HG03064 (cell line): ENCODE data around the gene NMBR.
"Not testable (repeated sequence)": the region's sequence is repeated elsewhere in the genome, so short reads cannot be mapped to it uniquely, and the experiment has no call there.

Experiments used
- ATAC-seq: cut with Tn5 transposase; IDR thresholded peaks from one replicate; pipeline ENCODE4 v1.9.1; 2021; ENCODE audit warnings: low read depth; ENCODE audit not compliant: unreplicated experiment

NMBR gene

GRCh38 chr6:142071981-142072380 is 74.9 kb downstream of the NMBR start:
- no peak for ATAC-seq

- ATAC-seq = no peak
These were observed 78.5 kb downstream of the NMBR start for GRCh38 chr6:142068416-142068815.

GRCh38 chr6:142062861-142063260 is 84.1 kb downstream of the NMBR start:
- ATAC-seq = not testable (repeated sequence)

- no peak for ATAC-seq
These were observed 88.2 kb downstream of the NMBR start for GRCh38 chr6:142058551-142059290.

GRCh38 chr6:142055219-142055618 is 91.7 kb downstream of the NMBR start:
- peak; percentile 74 for ATAC-seq

GRCh38 chr6:142051404-142051803 is 95.5 kb downstream of the NMBR start:
- ATAC-seq = no peak

- ATAC-seq = no peak
These were observed 98.3 kb downstream of the NMBR start for GRCh38 chr6:142048593-142048980.

- no peak for ATAC-seq
These were observed 98.9 kb downstream of the NMBR start for GRCh38 chr6:142047934-142048592.

- ATAC-seq = no peak
These were observed 101.3 kb downstream of the NMBR start for GRCh38 chr6:142045380-142046278.

- ATAC-seq = no peak
These were observed 111.0 kb downstream of the NMBR start for GRCh38 chr6:142035890-142036289.

- no peak for ATAC-seq
These were observed 115.9 kb downstream of the NMBR start for GRCh38 chr6:142031035-142031434.

GRCh38 chr6:142030115-142030619 is 116.8 kb downstream of the NMBR start:
- no peak for ATAC-seq

- ATAC-seq = no peak
These were observed 118.4 kb downstream of the NMBR start for GRCh38 chr6:142028527-142028926.

GRCh38 chr6:142027804-142028203 is 119.1 kb downstream of the NMBR start:
- not testable (repeated sequence) for ATAC-seq

- ATAC-seq = no peak
These were observed 119.8 kb downstream of the NMBR start for GRCh38 chr6:142027074-142027473.

GRCh38 chr6:142026471-142026870 is 120.5 kb downstream of the NMBR start:
- no peak for ATAC-seq
